HEK293 (cell line): Measurements from ENCODE around the gene PLCB3.
A peak's percentile ranks its signal among the peaks of the same experiment; 100 is the strongest.

Experiments used
- CTCF ChIA-PET: fragments of 350-600 bp; formaldehyde crosslinking; extraction: SDS; loops from one replicate; lab custom pipeline; 2021; ENCODE audit warnings: antibody characterized with exemption; lab: Yijun Ruan, JAX
- POLR2A ChIA-PET: fragments of 300-600 bp; formaldehyde crosslinking; extraction: SDS; loops from one replicate; lab custom pipeline; 2020; ENCODE audit warnings: antibody characterized with exemption, inconsistent platforms; lab: Yijun Ruan, JAX
- H3K27ac ChIP-seq: fragments of 200-500 bp; sonication (Bioruptor generic); 2 replicates; pipeline ENCODE4 v1.5.1; 2014; ENCODE audit warnings: low read depth, low read length, control low read depth, inconsistent platforms; ENCODE audit errors: extremely low read depth
- H3K36me3 ChIP-seq, 2 experiments: fragments of 200-500 bp in 1 of 2; sonication (Bioruptor generic) in 1 of 2; 1 replicate in 1 of 2; 2 replicates in 1 of 2; pipeline ENCODE4 v1.5.1; 2014 to 2017; ENCODE audit warnings: inconsistent platforms in 2 of 2, low read length in 2 of 2; ENCODE audit not compliant: control insufficient read depth in 2 of 2, insufficient read depth in 1 of 2
- H3K4me1 ChIP-seq: fragments of 200-500 bp; sonication (Bioruptor generic); 2 replicates; pipeline ENCODE4 v1.5.1; 2014; ENCODE audit warnings: mild to moderate bottlenecking, low read length, inconsistent platforms; ENCODE audit not compliant: control insufficient read depth, insufficient read depth
- H3K4me3 ChIP-seq: 2 replicates; pipeline ENCODE4 v1.5.1; 2011; ENCODE audit warnings: low read depth, mild to moderate bottlenecking, control low read depth, low read length, moderate library complexity
- H3K9me3 ChIP-seq: fragments of 200-500 bp; sonication (Bioruptor generic); 2 replicates; pipeline ENCODE4 v1.5.1; 2014; ENCODE audit warnings: low read depth, low read length, inconsistent platforms; ENCODE audit not compliant: control insufficient read depth, insufficient read depth
- BCL11A ChIP-seq: fragments of 450-650 bp; formaldehyde crosslinking; IDR thresholded peaks from 2 replicates; pipeline ENCODE4 v1.5.1; 2016; ENCODE audit warnings: low read depth, missing biosample characterization, missing genetic modification characterization
- FEZF1 ChIP-seq: fragments of 450-650 bp; formaldehyde crosslinking; IDR thresholded peaks from 2 replicates; pipeline ENCODE4 v1.5.1; 2016; ENCODE audit warnings: missing biosample characterization, missing genetic modification characterization
- GLIS1 ChIP-seq: fragments of 450-650 bp; formaldehyde crosslinking; IDR thresholded peaks from 2 replicates; pipeline ENCODE4 v1.5.1; 2016; ENCODE audit warnings: missing biosample characterization, missing genetic modification characterization
- KLF7 ChIP-seq: fragments of 450-650 bp; formaldehyde crosslinking; IDR thresholded peaks from 2 replicates; pipeline ENCODE4 v1.5.1; 2016; ENCODE audit warnings: missing biosample characterization, missing genetic modification characterization, borderline replicate concordance
- RBAK ChIP-seq: fragments of 450-650 bp; formaldehyde crosslinking; IDR thresholded peaks from 2 replicates; pipeline ENCODE4 v1.5.1; 2016; ENCODE audit warnings: missing biosample characterization, missing genetic modification characterization
- SP2 ChIP-seq: fragments of 450-650 bp; formaldehyde crosslinking; IDR thresholded peaks from 2 replicates; pipeline ENCODE4 v1.5.1; 2016; ENCODE audit warnings: missing biosample characterization, missing genetic modification characterization
- ZNF138 ChIP-seq: fragments of 450-650 bp; formaldehyde crosslinking; IDR thresholded peaks from 2 replicates; pipeline ENCODE4 v1.5.1; 2016; ENCODE audit warnings: missing biosample characterization, missing genetic modification characterization, borderline replicate concordance
- ZNF302 ChIP-seq: fragments of 450-650 bp; formaldehyde crosslinking; IDR thresholded peaks from 2 replicates; pipeline ENCODE4 v1.5.1; 2016; ENCODE audit warnings: missing biosample characterization, missing genetic modification characterization, low read depth
- ZNF311 ChIP-seq: fragments of 450-650 bp; formaldehyde crosslinking; IDR thresholded peaks from 2 replicates; pipeline ENCODE4 v1.5.1; 2017; ENCODE audit warnings: missing biosample characterization, missing genetic modification characterization, borderline replicate concordance
- ZNF416 ChIP-seq: fragments of 450-650 bp; formaldehyde crosslinking; IDR thresholded peaks from 2 replicates; pipeline ENCODE4 v1.5.1; 2016; ENCODE audit warnings: missing biosample characterization, missing genetic modification characterization
- ZNF560 ChIP-seq: fragments of 450-650 bp; formaldehyde crosslinking; IDR thresholded peaks from 2 replicates; pipeline ENCODE4 v1.5.1; 2017; ENCODE audit warnings: missing biosample characterization, missing genetic modification characterization, borderline replicate concordance
- ZNF785 ChIP-seq: fragments of 450-650 bp; formaldehyde crosslinking; IDR thresholded peaks from 2 replicates; pipeline ENCODE4 v1.5.1; 2016; ENCODE audit warnings: missing biosample characterization, missing genetic modification characterization
- ZSCAN23 ChIP-seq: fragments of 450-650 bp; formaldehyde crosslinking; IDR thresholded peaks from 2 replicates; pipeline ENCODE4 v1.5.1; 2016; ENCODE audit warnings: missing biosample characterization, missing genetic modification characterization
- TF ChIP-seq, protein P1 (sequence below): fragments of 450-650 bp; formaldehyde crosslinking; IDR thresholded peaks from 2 replicates; pipeline ENCODE4 v1.5.1; 2016; ENCODE audit warnings: missing biosample characterization, missing genetic modification characterization
- TF ChIP-seq, protein P2 (sequence below): fragments of 450-650 bp; formaldehyde crosslinking; IDR thresholded peaks from 2 replicates; pipeline ENCODE4 v1.5.1; 2017; ENCODE audit warnings: missing biosample characterization, mild to moderate bottlenecking, missing genetic modification characterization, moderate library complexity
- TF ChIP-seq, protein P3 (sequence below): fragments of 450-650 bp; formaldehyde crosslinking; IDR thresholded peaks from 2 replicates; pipeline ENCODE4 v1.5.1; 2016; ENCODE audit warnings: missing biosample characterization, missing genetic modification characterization

The PLCB3 gene

DNA sequence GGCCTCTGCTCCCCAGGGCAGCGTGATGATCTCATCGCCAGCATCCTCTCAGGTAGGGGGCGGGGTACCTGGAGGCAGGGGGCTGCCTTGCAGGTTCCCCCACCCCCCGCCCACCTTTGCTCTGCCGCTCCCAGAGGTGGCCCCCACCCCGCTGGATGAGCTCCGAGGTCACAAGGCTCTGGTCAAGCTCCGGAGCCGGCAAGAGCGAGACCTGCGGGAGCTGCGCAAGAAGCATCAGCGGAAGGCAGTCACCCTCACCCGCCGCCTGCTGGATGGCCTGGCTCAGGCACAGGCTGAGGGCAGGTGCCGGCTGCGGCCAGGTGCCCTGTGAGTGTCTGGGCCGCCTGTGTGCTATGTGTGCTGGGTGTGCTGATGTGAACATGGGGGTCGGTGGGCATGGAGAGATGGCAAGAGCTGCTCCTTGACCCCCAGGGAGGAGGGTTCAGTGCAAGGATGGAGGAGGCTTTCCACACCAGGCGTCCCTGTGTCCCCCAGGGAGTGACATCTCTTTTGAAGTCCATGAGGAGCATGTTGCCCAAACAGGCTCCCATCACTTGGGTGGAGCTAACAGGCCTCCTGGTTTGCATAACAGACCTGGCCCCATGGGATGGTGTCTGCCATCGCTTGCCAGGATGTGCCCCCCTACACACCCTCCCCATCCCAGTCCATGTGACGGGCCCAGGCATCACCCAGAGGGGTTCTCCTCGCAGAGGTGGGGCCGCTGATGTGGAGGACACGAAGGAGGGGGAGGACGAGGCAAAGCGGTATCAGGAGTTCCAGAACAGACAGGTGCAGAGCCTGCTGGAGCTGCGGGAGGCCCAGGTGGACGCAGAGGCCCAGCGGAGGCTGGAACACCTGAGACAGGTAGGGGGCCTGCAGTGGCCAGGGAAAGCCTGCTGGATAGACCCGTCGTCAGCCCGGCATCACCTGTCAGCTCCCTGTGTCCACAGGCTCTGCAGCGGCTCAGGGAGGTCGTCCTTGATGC lies 14.1 kb downstream of the PLCB3 start:
- Histone ChIP-seq H3K36me3 (peaks cover 0 to 57% of the 10 kb centered on the region in 2 experiments; a peak in 1 of 3 replicates), H3K9me3 (no peaks in the 10 kb centered on the region), H3K4me3 (no peak overlapping the region), H3K4me1 (peaks cover 2% of the 10 kb centered on the region; the same call in 1 of the 2 replicates), H3K27ac (no peak overlapping the region)
- TF ChIP-seq ZNF302 (tag by site-specific recombination), result no peak
- TF ChIP-seq, protein P1, sequence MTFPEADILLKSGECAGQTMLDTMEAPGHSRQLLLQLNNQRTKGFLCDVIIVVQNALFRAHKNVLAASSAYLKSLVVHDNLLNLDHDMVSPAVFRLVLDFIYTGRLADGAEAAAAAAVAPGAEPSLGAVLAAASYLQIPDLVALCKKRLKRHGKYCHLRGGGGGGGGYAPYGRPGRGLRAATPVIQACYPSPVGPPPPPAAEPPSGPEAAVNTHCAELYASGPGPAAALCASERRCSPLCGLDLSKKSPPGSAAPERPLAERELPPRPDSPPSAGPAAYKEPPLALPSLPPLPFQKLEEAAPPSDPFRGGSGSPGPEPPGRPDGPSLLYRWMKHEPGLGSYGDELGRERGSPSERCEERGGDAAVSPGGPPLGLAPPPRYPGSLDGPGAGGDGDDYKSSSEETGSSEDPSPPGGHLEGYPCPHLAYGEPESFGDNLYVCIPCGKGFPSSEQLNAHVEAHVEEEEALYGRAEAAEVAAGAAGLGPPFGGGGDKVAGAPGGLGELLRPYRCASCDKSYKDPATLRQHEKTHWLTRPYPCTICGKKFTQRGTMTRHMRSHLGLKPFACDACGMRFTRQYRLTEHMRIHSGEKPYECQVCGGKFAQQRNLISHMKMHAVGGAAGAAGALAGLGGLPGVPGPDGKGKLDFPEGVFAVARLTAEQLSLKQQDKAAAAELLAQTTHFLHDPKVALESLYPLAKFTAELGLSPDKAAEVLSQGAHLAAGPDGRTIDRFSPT (tag by site-specific recombination), result 0 out of 2 replicates have a peak, but pooled peaks have one; percentile 28
- TF ChIP-seq RBAK, result no peak
- TF ChIP-seq ZSCAN23 (tag by site-specific recombination), result no peak
- no peak for TF ChIP-seq ZNF311 (tag by site-specific recombination)
- TF ChIP-seq ZNF416 (tag by site-specific recombination), result no peak
- TF ChIP-seq BCL11A (tag by site-specific recombination), result no peak
- TF ChIP-seq SP2 (tag by site-specific recombination), result no peak
- TF ChIP-seq ZNF560 (tag by site-specific recombination), result no peak
- no peak for TF ChIP-seq ZNF138 (tag by site-specific recombination)
- peak; percentile 34 for TF ChIP-seq GLIS1 (tag by site-specific recombination)
- no peak for TF ChIP-seq KLF7 (tag by site-specific recombination)
- TF ChIP-seq, protein P2, sequence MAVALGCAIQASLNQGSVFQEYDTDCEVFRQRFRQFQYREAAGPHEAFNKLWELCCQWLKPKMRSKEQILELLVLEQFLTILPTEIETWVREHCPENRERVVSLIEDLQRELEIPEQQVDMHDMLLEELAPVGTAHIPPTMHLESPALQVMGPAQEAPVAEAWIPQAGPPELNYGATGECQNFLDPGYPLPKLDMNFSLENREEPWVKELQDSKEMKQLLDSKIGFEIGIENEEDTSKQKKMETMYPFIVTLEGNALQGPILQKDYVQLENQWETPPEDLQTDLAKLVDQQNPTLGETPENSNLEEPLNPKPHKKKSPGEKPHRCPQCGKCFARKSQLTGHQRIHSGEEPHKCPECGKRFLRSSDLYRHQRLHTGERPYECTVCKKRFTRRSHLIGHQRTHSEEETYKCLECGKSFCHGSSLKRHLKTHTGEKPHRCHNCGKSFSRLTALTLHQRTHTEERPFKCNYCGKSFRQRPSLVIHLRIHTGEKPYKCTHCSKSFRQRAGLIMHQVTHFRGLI (tag by site-specific recombination), result no peak
- POLR2A ChIA-PET, result interaction anchor here (0.6 to 7.0 kb wide), 3 partner anchors 12 to 15 kb away, joined by 3 to 52 read pairs (median 3); partner anchors contain the start of gene PLCB3
- CTCF ChIA-PET, result interaction anchor here (0.6 to 1.6 kb wide), 3 partner anchors 14 to 39 kb away, joined by 3 to 11 read pairs (median 5); partner anchors contain the start of gene PLCB3

DNA sequence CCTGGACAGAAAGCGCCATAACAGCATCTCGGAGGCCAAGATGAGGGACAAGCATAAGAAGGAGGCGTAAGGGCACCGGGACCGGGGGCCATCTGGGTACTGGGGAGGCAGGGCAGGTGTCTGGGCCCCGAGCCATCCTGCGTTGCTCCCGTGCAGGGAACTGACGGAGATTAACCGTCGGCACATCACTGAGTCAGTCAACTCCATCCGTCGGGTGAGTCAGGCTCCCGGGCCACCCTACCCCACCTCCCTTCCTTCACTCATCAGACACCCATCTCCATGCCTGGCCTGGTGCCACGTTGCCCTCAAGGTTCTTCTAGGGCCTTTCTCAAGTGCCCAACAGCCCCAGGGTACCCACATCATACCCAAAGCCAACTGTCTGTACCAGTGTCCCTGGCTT lies 15.0 kb downstream of the PLCB3 start:
- POLR2A ChIA-PET, result interaction anchor here (6.5 to 7.0 kb wide), 2 partner anchors 15 to 22 kb away, joined by 52 to 96 read pairs; partner anchors contain the start of genes FKBP2, PLCB3 and PPP1R14B
- H3K9me3 ChIP-seq, result no peaks in the 10 kb centered on the region

More for the DNA sequence above, 15.0 kb downstream of the PLCB3 start:
- peaks cover 2% of the 10 kb centered on the region; the same call in 1 of the 2 replicates for H3K4me1 ChIP-seq
- no peak overlapping the region for H3K27ac ChIP-seq
- H3K4me3 ChIP-seq, result no peak overlapping the region
- no peak for TF ChIP-seq ZNF785 (tag by site-specific recombination)
- TF ChIP-seq, protein P3, sequence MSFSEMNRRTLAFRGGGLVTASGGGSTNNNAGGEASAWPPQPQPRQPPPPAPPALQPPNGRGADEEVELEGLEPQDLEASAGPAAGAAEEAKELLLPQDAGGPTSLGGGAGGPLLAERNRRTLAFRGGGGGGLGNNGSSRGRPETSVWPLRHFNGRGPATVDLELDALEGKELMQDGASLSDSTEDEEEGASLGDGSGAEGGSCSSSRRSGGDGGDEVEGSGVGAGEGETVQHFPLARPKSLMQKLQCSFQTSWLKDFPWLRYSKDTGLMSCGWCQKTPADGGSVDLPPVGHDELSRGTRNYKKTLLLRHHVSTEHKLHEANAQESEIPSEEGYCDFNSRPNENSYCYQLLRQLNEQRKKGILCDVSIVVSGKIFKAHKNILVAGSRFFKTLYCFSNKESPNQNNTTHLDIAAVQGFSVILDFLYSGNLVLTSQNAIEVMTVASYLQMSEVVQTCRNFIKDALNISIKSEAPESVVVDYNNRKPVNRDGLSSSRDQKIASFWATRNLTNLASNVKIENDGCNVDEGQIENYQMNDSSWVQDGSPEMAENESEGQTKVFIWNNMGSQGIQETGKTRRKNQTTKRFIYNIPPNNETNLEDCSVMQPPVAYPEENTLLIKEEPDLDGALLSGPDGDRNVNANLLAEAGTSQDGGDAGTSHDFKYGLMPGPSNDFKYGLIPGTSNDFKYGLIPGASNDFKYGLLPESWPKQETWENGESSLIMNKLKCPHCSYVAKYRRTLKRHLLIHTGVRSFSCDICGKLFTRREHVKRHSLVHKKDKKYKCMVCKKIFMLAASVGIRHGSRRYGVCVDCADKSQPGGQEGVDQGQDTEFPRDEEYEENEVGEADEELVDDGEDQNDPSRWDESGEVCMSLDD (tag by site-specific recombination), result no peak
- no peak for TF ChIP-seq FEZF1
- peaks cover 0 to 52% of the 10 kb centered on the region in 2 experiments; a peak in 1 of 3 replicates for H3K36me3 ChIP-seq
- CTCF ChIA-PET, result interaction anchor here (6.8 kb wide), 1 partner anchor 36 kb away, joined by 81 read pairs; the partner anchor contains the start of genes CATSPERZ and ESRRA
